HEK293 (cell line): Measurements from ENCODE around the gene GIGYF1.
"Not testable (repeated sequence)": the region's sequence is repeated elsewhere in the genome, so short reads cannot be mapped to it uniquely, and the experiment has no call there.

Experiments
- ATF2 ChIP-seq: fragments of 450-650 bp; formaldehyde crosslinking; IDR thresholded peaks from 2 replicates; pipeline ENCODE4 v1.5.1; 2016; ENCODE audit warnings: missing biosample characterization, missing genetic modification characterization, low read depth
- BCL11A ChIP-seq: fragments of 450-650 bp; formaldehyde crosslinking; IDR thresholded peaks from 2 replicates; pipeline ENCODE4 v1.5.1; 2016; ENCODE audit warnings: low read depth, missing biosample characterization, missing genetic modification characterization
- CTCF ChIP-seq: fragments of 450-650 bp; formaldehyde crosslinking; IDR thresholded peaks from 2 replicates; pipeline ENCODE4 v1.5.1; 2016; ENCODE audit warnings: missing biosample characterization, missing genetic modification characterization
- REST ChIP-seq: fragments of 450-650 bp; formaldehyde crosslinking; IDR thresholded peaks from 2 replicates; pipeline ENCODE4 v1.5.1; 2016; ENCODE audit warnings: missing biosample characterization, missing genetic modification characterization
- ZFP3 ChIP-seq: fragments of 450-650 bp; formaldehyde crosslinking; IDR thresholded peaks from 2 replicates; pipeline ENCODE4 v1.5.1; 2016; ENCODE audit warnings: low read depth, missing biosample characterization, missing genetic modification characterization
- ZNF114 ChIP-seq: fragments of 450-650 bp; formaldehyde crosslinking; IDR thresholded peaks from 2 replicates; pipeline ENCODE4 v1.5.0; 2017; ENCODE audit warnings: missing biosample characterization, missing genetic modification characterization
- ZNF157 ChIP-seq: fragments of 450-650 bp; formaldehyde crosslinking; IDR thresholded peaks from 2 replicates; pipeline ENCODE4 v1.5.1; 2016; ENCODE audit warnings: missing biosample characterization, missing genetic modification characterization
- ZNF518A ChIP-seq: fragments of 450-650 bp; formaldehyde crosslinking; conservative IDR thresholded peaks from 2 replicates; pipeline ENCODE4 v1.5.1; 2016; ENCODE audit warnings: low read depth, missing biosample characterization, missing genetic modification characterization
- TF ChIP-seq, protein P1 (sequence below): fragments of 450-650 bp; formaldehyde crosslinking; IDR thresholded peaks from 2 replicates; pipeline ENCODE4 v1.5.1; 2016; ENCODE audit warnings: missing biosample characterization, missing genetic modification characterization

- not testable (repeated sequence) for TF ChIP-seq ATF2; CTCF (tag by site-specific recombination); ZNF114 (tag by site-specific recombination); ZFP3 (tag by site-specific recombination); REST (tag by site-specific recombination); ZNF157 (tag by site-specific recombination); BCL11A (tag by site-specific recombination); ZNF518A (tag by site-specific recombination)
- TF ChIP-seq, protein P1, sequence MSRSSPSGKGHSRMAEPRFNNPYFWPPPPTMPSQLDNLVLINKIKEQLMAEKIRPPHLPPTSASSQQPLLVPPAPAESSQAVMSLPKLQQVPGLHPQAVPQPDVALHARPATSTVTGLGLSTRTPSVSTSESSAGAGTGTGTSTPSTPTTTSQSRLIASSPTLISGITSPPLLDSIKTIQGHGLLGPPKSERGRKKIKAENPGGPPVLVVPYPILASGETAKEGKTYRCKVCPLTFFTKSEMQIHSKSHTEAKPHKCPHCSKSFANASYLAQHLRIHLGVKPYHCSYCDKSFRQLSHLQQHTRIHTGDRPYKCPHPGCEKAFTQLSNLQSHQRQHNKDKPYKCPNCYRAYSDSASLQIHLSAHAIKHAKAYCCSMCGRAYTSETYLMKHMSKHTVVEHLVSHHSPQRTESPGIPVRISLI (tag by site-specific recombination), result not testable (repeated sequence)
These were observed 7.0 kb upstream of the GIGYF1 start for GRCh38 chr7:100701089-100701488.
